Urinary bladder (tissue), 4 donors: ENCODE measurements around the gene ARIH1. TPM values are rescaled to one million over a fixed set of nuclear protein-coding genes. Genes with fewer than 3 reads are reported as not detected.
"Not testable (repeated sequence)": the region's sequence is repeated elsewhere in the genome, so short reads cannot be mapped to it uniquely, and the experiment has no call there.

Experiments
- DNase-seq: peaks from one replicate; pipeline ENCODE4 v3.0.0-alpha.2; 2015; ENCODE audit errors: extremely low spot score
- H3K27ac ChIP-seq: one replicate; pipeline ENCODE4 v1.5.1; 2013; ENCODE audit warnings: low read depth, mild to moderate bottlenecking, moderate library complexity
- H3K36me3 ChIP-seq: one replicate; pipeline ENCODE4 v1.6.1; 2013; ENCODE audit warnings: mild to moderate bottlenecking, moderate library complexity; ENCODE audit not compliant: insufficient read depth
- H3K4me1 ChIP-seq: one replicate; pipeline ENCODE4 v1.6.1; 2013; ENCODE audit warnings: mild to moderate bottlenecking, moderate library complexity; ENCODE audit not compliant: insufficient read depth
- H3K4me3 ChIP-seq: one replicate; pipeline ENCODE4 v1.5.1; 2013; ENCODE audit warnings: low read depth, low read length
- WGBS: extraction: QIAGEN DNeasy Blood & Tissue Kit; methylation state at CpG from one replicate; pipeline ENCODE4 v1.1.7; 2013; 5-methylcytosine and 5-hydroxymethylcytosine counted together
- polyA plus RNA-seq: library from polyadenylated mRNA; stranded (reverse); fragments of 200-250 nt; gene quantifications from one replicate; pipeline ENCODE4 v1.2.3, GENCODE V29; 2013
- total RNA-seq: library from RNA; depleted of rRNA; stranded (reverse); fragments of >200 nt; gene quantifications from one replicate; pipeline ENCODE4 v1.2.3, GENCODE V29; 2014
- donor health status: healthy with polysubstance abuse.
- donor health status: healthy.

ARIH1 gene
- 79.2 TPM for total RNA-seq
- polyA plus RNA-seq = 41.1 TPM

- peak; percentile 91 for DNase-seq
- H3K4me1 ChIP-seq = no peaks in the 10 kb centered on the region
- H3K27ac ChIP-seq = peak within 1 kb of the TSS; percentile 100
- WGBS = under 1% methylated on average over 63 of the region's 63 CpGs
- peak within 1 kb of the TSS; percentile 66 for H3K4me3 ChIP-seq
- H3K36me3 ChIP-seq = peaks cover 1% of the 10 kb centered on the region
Measured at GRCh38 chr15:72473614-72474465, at the start of gene ARIH1. ARIH1 (plus strand) TSS chr15:72474330; CDS start chr15:72474640, 310 bp downstream.

- Histone ChIP-seq H3K36me3 (no peaks in the 10 kb centered on the region), H3K4me1 (no peaks in the 10 kb centered on the region), H3K27ac (no peak overlapping the region), H3K4me3 (no peak overlapping the region)
- no peak for DNase-seq
Measured at GRCh38 chr15:72426753-72427152, 47.4 kb upstream of the ARIH1 start.

- WGBS = 90% methylated on average over 1 of the region's 1 CpG
- H3K4me3 ChIP-seq = no peak overlapping the region
- DNase-seq = no peak
Measured at GRCh38 chr15:72437650-72438316, 36.3 kb upstream of the ARIH1 start.

GRCh38 chr15:72442848-72443247 lies 31.3 kb upstream of the ARIH1 start:
- DNase-seq, H3K27ac ChIP-seq, H3K36me3 ChIP-seq, H3K4me3 ChIP-seq, H3K4me1 ChIP-seq: not testable (repeated sequence)
- WGBS = 90% methylated on average over 3 of the region's 5 CpGs

More at GRCh38 chr15:72437650-72438316, 36.3 kb upstream of the ARIH1 start:
- no peaks in the 10 kb centered on the region for H3K36me3 ChIP-seq
- no peaks in the 10 kb centered on the region for H3K4me1 ChIP-seq
- H3K27ac ChIP-seq = no peak overlapping the region

- WGBS = 82% methylated on average over 1 of the region's 1 CpG
- no peaks in the 10 kb centered on the region for H3K4me1 ChIP-seq
- no peak for DNase-seq
Measured at GRCh38 chr15:72445426-72445825, 28.7 kb upstream of the ARIH1 start.

GRCh38 chr15:72450805-72451204 lies 23.3 kb upstream of the ARIH1 start:
- Histone ChIP-seq H3K4me1 (no peaks in the 10 kb centered on the region), H3K36me3 (no peaks in the 10 kb centered on the region), H3K27ac (no peak overlapping the region), H3K4me3 (no peak overlapping the region)
- 78% methylated on average over 6 of the region's 6 CpGs for WGBS
- DNase-seq = no peak

More at GRCh38 chr15:72445426-72445825, 28.7 kb upstream of the ARIH1 start:
- Histone ChIP-seq H3K27ac (no peak overlapping the region), H3K4me3 (no peak overlapping the region), H3K36me3 (no peaks in the 10 kb centered on the region)

GRCh38 chr15:72451224-72451623 lies 22.9 kb upstream of the ARIH1 start:
- Histone ChIP-seq H3K27ac (no peak overlapping the region), H3K4me3 (no peak overlapping the region), H3K36me3 (no peaks in the 10 kb centered on the region), H3K4me1 (no peaks in the 10 kb centered on the region)
- 87% methylated on average over 9 of the region's 9 CpGs for WGBS
- DNase-seq = no peak

- no peak for DNase-seq
- no peak overlapping the region for H3K4me3 ChIP-seq
- no peaks in the 10 kb centered on the region for H3K36me3 ChIP-seq
- 91% methylated on average over 7 of the region's 7 CpGs for WGBS
- no peaks in the 10 kb centered on the region for H3K4me1 ChIP-seq
- H3K27ac ChIP-seq = no peak overlapping the region
Measured at GRCh38 chr15:72456684-72457083, 17.4 kb upstream of the ARIH1 start.

- Histone ChIP-seq H3K27ac (no peak overlapping the region), H3K36me3 (no peaks in the 10 kb centered on the region), H3K4me1 (no peaks in the 10 kb centered on the region), H3K4me3 (no peak overlapping the region)
- 83% methylated on average over 3 of the region's 3 CpGs for WGBS
- no peak for DNase-seq
Measured at GRCh38 chr15:72460402-72460801, 13.7 kb upstream of the ARIH1 start.

GRCh38 chr15:72463702-72464101 lies 10.4 kb upstream of the ARIH1 start:
- WGBS = 86% methylated on average over 2 of the region's 2 CpGs
- no peaks in the 10 kb centered on the region for H3K4me1 ChIP-seq
- H3K27ac ChIP-seq = no peak overlapping the region
- H3K36me3 ChIP-seq = no peaks in the 10 kb centered on the region
- H3K4me3 ChIP-seq = no peak overlapping the region
- no peak for DNase-seq

GRCh38 chr15:72464251-72464650 lies 9.9 kb upstream of the ARIH1 start:
- no peaks in the 10 kb centered on the region for H3K4me1 ChIP-seq
- no peaks in the 10 kb centered on the region for H3K36me3 ChIP-seq
- WGBS = 91% methylated on average over 7 of the region's 7 CpGs
- H3K4me3 ChIP-seq = no peak overlapping the region
- DNase-seq = no peak
- H3K27ac ChIP-seq = no peak overlapping the region

GRCh38 chr15:72468103-72468502 lies 6.0 kb upstream of the ARIH1 start:
- Histone ChIP-seq H3K27ac (no peak overlapping the region), H3K4me3 (no peak overlapping the region), H3K36me3 (no peaks in the 10 kb centered on the region), H3K4me1 (no peaks in the 10 kb centered on the region)
- WGBS = 96% methylated on average over 3 of the region's 3 CpGs
- DNase-seq = no peak

- no peaks in the 10 kb centered on the region for H3K4me1 ChIP-seq
- peaks cover 1% of the 10 kb centered on the region for H3K36me3 ChIP-seq
- H3K4me3 ChIP-seq = peak overlapping the region; percentile 66
- WGBS = 38% methylated on average over 4 of the region's 4 CpGs
- peak overlapping the region; percentile 100 for H3K27ac ChIP-seq
- peak; percentile 13 for DNase-seq
Measured at GRCh38 chr15:72472992-72473610, 1.0 kb upstream of the ARIH1 start.
